ENCODE data around the gene SLC6A11. TPM values are rescaled to one million over a fixed set of nuclear protein-coding genes. Genes with fewer than 3 reads are reported as not detected.

SLC6A11 gene
- total RNA-seq, 1 experiment from 2014 or later, result 0.85 TPM

- TF ChIP-seq, protein P1, sequence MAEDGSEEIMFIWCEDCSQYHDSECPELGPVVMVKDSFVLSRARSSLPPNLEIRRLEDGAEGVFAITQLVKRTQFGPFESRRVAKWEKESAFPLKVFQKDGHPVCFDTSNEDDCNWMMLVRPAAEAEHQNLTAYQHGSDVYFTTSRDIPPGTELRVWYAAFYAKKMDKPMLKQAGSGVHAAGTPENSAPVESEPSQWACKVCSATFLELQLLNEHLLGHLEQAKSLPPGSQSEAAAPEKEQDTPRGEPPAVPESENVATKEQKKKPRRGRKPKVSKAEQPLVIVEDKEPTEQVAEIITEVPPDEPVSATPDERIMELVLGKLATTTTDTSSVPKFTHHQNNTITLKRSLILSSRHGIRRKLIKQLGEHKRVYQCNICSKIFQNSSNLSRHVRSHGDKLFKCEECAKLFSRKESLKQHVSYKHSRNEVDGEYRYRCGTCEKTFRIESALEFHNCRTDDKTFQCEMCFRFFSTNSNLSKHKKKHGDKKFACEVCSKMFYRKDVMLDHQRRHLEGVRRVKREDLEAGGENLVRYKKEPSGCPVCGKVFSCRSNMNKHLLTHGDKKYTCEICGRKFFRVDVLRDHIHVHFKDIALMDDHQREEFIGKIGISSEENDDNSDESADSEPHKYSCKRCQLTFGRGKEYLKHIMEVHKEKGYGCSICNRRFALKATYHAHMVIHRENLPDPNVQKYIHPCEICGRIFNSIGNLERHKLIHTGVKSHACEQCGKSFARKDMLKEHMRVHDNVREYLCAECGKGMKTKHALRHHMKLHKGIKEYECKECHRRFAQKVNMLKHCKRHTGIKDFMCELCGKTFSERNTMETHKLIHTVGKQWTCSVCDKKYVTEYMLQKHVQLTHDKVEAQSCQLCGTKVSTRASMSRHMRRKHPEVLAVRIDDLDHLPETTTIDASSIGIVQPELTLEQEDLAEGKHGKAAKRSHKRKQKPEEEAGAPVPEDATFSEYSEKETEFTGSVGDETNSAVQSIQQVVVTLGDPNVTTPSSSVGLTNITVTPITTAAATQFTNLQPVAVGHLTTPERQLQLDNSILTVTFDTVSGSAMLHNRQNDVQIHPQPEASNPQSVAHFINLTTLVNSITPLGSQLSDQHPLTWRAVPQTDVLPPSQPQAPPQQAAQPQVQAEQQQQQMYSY (CRISPR knock-in tag; IDR thresholded peaks at IDR 0.05), result no peak
- TF ChIP-seq KAT7 (CRISPR knock-in tag; IDR thresholded peaks at IDR 0.05; ENCODE audit: borderline replicate concordance), result no peak
- no peak for TF ChIP-seq HMGA2 (CRISPR knock-in tag; IDR thresholded peaks at IDR 0.05)
- TF ChIP-seq, protein P2, sequence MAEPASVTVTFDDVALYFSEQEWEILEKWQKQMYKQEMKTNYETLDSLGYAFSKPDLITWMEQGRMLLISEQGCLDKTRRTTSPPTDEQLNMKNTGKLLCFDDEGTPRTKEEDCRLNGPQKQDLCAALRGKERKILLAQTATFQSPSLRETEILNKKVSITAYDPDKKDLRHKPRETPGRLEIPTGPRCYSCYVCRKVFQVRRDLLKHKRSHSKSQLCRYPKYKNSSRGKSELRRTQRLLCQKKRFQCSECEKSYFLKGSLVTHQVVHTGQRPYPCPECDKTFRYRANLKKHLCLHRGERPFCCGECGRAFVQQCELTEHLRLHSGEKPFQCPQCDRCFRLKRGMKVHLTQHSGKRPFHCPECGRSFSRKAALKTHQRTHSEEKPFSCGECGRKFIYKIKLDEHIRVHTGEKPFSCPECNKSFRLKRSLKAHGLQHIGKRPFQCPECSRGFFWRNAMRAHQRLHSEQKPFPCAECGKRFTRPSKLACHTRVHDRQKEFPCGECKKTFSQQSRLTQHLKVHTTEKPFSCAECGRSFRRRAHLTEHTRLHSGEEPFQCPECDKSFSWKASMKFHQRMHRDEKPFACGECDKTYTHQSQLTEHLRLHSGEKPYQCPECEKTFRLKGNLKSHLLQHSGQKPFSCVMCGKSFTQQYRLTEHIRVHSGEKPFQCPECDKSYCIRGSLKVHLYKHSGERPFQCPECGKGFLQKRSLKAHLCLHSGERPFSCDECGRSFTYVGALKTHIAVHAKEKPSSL (CRISPR knock-in tag; conservative IDR thresholded peaks at IDR 0.05), result no peak
- no peak for TF ChIP-seq ATF3 (CRISPR knock-in tag; conservative IDR thresholded peaks at IDR 0.05)
- TF ChIP-seq ZSCAN18 (CRISPR knock-in tag; IDR thresholded peaks at IDR 0.05), result no peak
- no peak for TF ChIP-seq E2F1 (CRISPR knock-in tag; IDR thresholded peaks at IDR 0.05)
- no peak for TF ChIP-seq EMX1 (CRISPR knock-in tag; IDR thresholded peaks at IDR 0.05)
- TF ChIP-seq ZMAT4 (CRISPR knock-in tag; IDR thresholded peaks at IDR 0.05), result no peak
- TF ChIP-seq STAT6 (CRISPR knock-in tag; conservative IDR thresholded peaks at IDR 0.05; ENCODE audit: low read depth), result no peak
Measured at GRCh38 chr3:10841100-10841499, 25.1 kb downstream of the SLC6A11 start (continued).

GRCh38 chr3:10843378-10843777 lies 27.4 kb downstream of the SLC6A11 start:
- H3K27me3 Mint-ChIP-seq (ENCODE audit: low read depth), result peaks cover 25% of the 10 kb centered on the region
- POLR2A ChIA-PET, result no interaction called here

More at GRCh38 chr3:10843378-10843777, 27.4 kb downstream of the SLC6A11 start:
- no peak for TF ChIP-seq SOX15 (CRISPR knock-in tag; IDR thresholded peaks at IDR 0.05)
- no peak for TF ChIP-seq ZBTB21 (CRISPR knock-in tag; IDR thresholded peaks at IDR 0.05; ENCODE audit: borderline replicate concordance)
- no peak for TF ChIP-seq NFYB (CRISPR knock-in tag; conservative IDR thresholded peaks at IDR 0.05; ENCODE audit: low read depth)
- no peak for TF ChIP-seq TEAD1 (CRISPR knock-in tag; IDR thresholded peaks at IDR 0.05)
- no peak for TF ChIP-seq FOXP4 (CRISPR knock-in tag; IDR thresholded peaks at IDR 0.05)
- TF ChIP-seq KAT7 (CRISPR knock-in tag; IDR thresholded peaks at IDR 0.05; ENCODE audit: borderline replicate concordance), result no peak
- TF ChIP-seq, protein P3, sequence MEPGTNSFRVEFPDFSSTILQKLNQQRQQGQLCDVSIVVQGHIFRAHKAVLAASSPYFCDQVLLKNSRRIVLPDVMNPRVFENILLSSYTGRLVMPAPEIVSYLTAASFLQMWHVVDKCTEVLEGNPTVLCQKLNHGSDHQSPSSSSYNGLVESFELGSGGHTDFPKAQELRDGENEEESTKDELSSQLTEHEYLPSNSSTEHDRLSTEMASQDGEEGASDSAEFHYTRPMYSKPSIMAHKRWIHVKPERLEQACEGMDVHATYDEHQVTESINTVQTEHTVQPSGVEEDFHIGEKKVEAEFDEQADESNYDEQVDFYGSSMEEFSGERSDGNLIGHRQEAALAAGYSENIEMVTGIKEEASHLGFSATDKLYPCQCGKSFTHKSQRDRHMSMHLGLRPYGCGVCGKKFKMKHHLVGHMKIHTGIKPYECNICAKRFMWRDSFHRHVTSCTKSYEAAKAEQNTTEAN (CRISPR knock-in tag; IDR thresholded peaks at IDR 0.05), result no peak
- TF ChIP-seq ZNF317 (CRISPR knock-in tag; IDR thresholded peaks at IDR 0.05; ENCODE audit: borderline replicate concordance, low read depth), result no peak
- no peak overlapping the region for H3K27ac Mint-ChIP-seq
- no peaks in the 10 kb centered on the region for H3K4me1 Mint-ChIP-seq
- H3K4me3 Mint-ChIP-seq, result no peak overlapping the region
- DNase-seq (ENCODE audit: low spot score) (no peak), ATAC-seq (no peak)
- no peaks in the 10 kb centered on the region for H3K36me3 Mint-ChIP-seq
- CTCF ChIA-PET, result interaction anchor here (0.6 to 1.2 kb wide), 3 partner anchors 71 to 306 kb away, joined by 3 to 4 read pairs (median 3); no protein-coding TSS in a partner anchor
- H3K9me3 Mint-ChIP-seq, result peaks cover 3% of the 10 kb centered on the region

Measured in WTC11 (cell line).